Measurements from ENCODE around the gene RDH16.
"Not testable (repeated sequence)": the region's sequence is repeated elsewhere in the genome, so short reads cannot be mapped to it uniquely, and the experiment has no call there.

RDH16 gene

GRCh38 chr12:56968910-56969309 is 11.5 kb upstream of the RDH16 start:
- H3K9ac ChIP-seq (ENCODE audit: low read length); H3K9me3 ChIP-seq (ENCODE audit: control insufficient read depth, insufficient read depth, low read depth, low read length); H3K4me3 ChIP-seq (ENCODE audit: low read depth, low read length); H3K27ac ChIP-seq (ENCODE audit: low read depth, low read length); H3K36me3 ChIP-seq (ENCODE audit: control insufficient read depth, insufficient read depth, low read length); H3K4me1 ChIP-seq (ENCODE audit: control insufficient read depth, insufficient read depth, low read length); H3K27me3 ChIP-seq (ENCODE audit: control insufficient read depth, insufficient read depth, low read length): not testable (repeated sequence)

DNA sequence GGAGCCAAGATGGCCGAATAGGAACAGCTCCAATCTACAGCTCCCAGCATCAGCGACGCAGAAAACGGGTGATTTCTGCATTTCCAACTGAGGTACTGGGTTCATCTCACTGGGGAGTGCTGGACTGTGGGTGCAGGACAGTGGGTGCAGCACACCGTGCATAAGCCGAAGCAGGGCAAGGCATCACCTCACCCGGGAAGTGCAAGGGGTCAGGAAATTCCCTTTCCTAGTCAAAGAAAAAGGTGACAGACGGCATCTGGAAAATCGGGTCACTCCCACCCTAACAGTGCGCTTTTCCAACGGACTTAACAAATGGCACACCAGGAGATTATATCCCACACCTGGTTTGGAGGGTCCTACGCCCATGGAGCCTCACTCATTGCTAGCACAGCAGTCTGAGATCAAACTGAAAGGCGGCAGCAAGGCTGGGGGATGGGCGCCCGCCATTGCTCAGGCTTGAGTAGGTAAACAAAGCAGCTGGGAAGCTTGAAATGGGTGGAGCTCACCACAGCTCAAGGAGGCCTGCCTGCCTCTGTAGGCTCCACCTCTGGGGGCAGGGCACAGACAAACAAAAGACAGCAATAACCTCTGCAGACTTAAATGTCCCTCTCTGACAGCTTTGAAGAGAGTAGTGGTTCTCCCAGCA is 8.7 kb upstream of the RDH16 start:
- H3K9me3 ChIP-seq (ENCODE audit: control insufficient read depth, insufficient read depth, low read depth, low read length): peaks cover 14% of the 10 kb centered on the region
- not testable (repeated sequence) for H3K4me3 ChIP-seq (ENCODE audit: low read depth, low read length); H3K36me3 ChIP-seq (ENCODE audit: control insufficient read depth, insufficient read depth, low read length); H3K4me1 ChIP-seq (ENCODE audit: control insufficient read depth, insufficient read depth, low read length); H3K27ac ChIP-seq (ENCODE audit: low read depth, low read length); H3K27me3 ChIP-seq (ENCODE audit: control insufficient read depth, insufficient read depth, low read length); H3K9ac ChIP-seq (ENCODE audit: low read length)

GRCh38 chr12:56965124-56965523 is 7.7 kb upstream of the RDH16 start:
- H3K27me3 ChIP-seq (ENCODE audit: control insufficient read depth, insufficient read depth, low read length); H3K4me3 ChIP-seq (ENCODE audit: low read depth, low read length); H3K9ac ChIP-seq (ENCODE audit: low read length); H3K27ac ChIP-seq (ENCODE audit: low read depth, low read length); H3K4me1 ChIP-seq (ENCODE audit: control insufficient read depth, insufficient read depth, low read length); H3K36me3 ChIP-seq (ENCODE audit: control insufficient read depth, insufficient read depth, low read length): not testable (repeated sequence)
- H3K9me3 ChIP-seq (ENCODE audit: control insufficient read depth, insufficient read depth, low read depth, low read length): peaks cover 14% of the 10 kb centered on the region

DNA sequence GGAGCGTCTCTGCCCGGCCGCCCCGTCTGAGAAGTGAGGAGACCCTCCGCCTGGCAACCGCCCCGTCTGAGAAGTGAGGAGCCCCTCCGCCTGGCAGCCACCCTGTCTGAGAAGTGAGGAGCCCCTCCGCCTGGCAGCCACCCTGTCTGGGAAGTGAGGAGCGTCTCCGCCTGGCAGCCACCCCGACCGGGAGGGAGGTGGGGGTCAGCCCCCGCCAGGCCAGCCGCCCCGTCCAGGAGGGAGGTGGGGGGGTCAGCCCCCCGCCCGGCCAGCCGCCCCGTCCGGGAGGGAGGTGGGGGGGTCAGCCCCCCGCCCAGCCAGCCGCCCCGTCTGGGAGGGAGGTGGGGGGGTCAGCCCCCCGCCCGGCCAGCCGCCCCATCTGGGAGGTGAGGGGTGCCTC is 6.1 kb upstream of the RDH16 start:
- H3K36me3 ChIP-seq (ENCODE audit: control insufficient read depth, insufficient read depth, low read length); H3K27ac ChIP-seq (ENCODE audit: low read depth, low read length); H3K4me3 ChIP-seq (ENCODE audit: low read depth, low read length); H3K4me1 ChIP-seq (ENCODE audit: control insufficient read depth, insufficient read depth, low read length); H3K9ac ChIP-seq (ENCODE audit: low read length); H3K27me3 ChIP-seq (ENCODE audit: control insufficient read depth, insufficient read depth, low read length): not testable (repeated sequence)
- H3K9me3 ChIP-seq (ENCODE audit: control insufficient read depth, insufficient read depth, low read depth, low read length): peaks cover 19% of the 10 kb centered on the region

DNA sequence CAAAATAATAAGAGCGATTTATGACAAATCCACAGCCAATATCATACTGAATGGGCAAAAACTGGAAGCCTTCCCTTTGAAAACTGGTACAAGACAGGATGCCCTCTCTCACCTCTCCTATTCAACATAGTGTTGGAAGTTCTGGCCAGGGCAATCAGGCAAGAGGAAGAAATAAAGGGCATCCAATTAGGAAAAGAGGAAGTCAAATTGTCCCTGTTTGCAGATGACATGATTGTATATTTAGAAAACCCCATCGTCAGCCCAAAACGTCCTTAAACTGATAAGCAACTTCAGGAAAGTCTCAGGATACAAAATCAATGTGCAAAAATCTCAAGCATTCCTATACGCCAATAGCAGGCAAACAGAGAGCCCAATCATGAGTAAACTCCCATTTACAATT is 4.8 kb upstream of the RDH16 start:
- H3K36me3 ChIP-seq (ENCODE audit: control insufficient read depth, insufficient read depth, low read length); H3K4me1 ChIP-seq (ENCODE audit: control insufficient read depth, insufficient read depth, low read length); H3K27me3 ChIP-seq (ENCODE audit: control insufficient read depth, insufficient read depth, low read length); H3K9ac ChIP-seq (ENCODE audit: low read length); H3K27ac ChIP-seq (ENCODE audit: low read depth, low read length); H3K4me3 ChIP-seq (ENCODE audit: low read depth, low read length): not testable (repeated sequence)
- peaks cover 32% of the 10 kb centered on the region for H3K9me3 ChIP-seq (ENCODE audit: control insufficient read depth, insufficient read depth, low read depth, low read length)

DNA sequence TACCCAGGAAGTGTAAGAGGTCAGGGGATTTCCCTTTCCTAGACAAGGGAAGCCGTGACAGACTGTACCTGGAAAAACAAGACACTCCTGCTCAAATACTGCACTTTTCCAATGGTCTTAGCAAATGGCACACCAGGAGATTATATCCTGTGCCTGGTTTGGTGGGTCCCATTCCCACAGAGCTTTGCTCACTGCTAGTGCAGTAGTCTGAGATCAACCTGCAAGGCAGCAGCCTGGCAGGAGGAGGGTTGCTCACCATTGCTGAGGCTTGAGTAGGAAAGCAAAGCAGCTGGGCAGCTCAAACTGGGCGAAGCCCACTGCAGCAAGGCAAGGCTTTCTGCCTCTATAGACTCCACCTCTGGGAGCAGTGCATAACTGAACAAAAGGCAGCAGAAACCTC is 1.0 kb upstream of the RDH16 start:
- H3K4me3 ChIP-seq (ENCODE audit: low read depth, low read length): no peak overlapping the region
- no peak overlapping the region for H3K27ac ChIP-seq (ENCODE audit: low read depth, low read length)
- peaks cover 29% of the 10 kb centered on the region for H3K9me3 ChIP-seq (ENCODE audit: control insufficient read depth, insufficient read depth, low read depth, low read length)
- no peaks in the 10 kb centered on the region for H3K27me3 ChIP-seq (ENCODE audit: control insufficient read depth, insufficient read depth, low read length)
- H3K4me1 ChIP-seq (ENCODE audit: control insufficient read depth, insufficient read depth, low read length): no peaks in the 10 kb centered on the region
- H3K9ac ChIP-seq (ENCODE audit: low read length): no peak overlapping the region
- H3K36me3 ChIP-seq (ENCODE audit: control insufficient read depth, insufficient read depth, low read length): no peaks in the 10 kb centered on the region

GRCh38 chr12:56955631-56956256 is 1.7 kb downstream of the RDH16 start:
- no peaks in the 10 kb centered on the region for H3K36me3 ChIP-seq (ENCODE audit: control insufficient read depth, insufficient read depth, low read length)
- no peaks in the 10 kb centered on the region for H3K27me3 ChIP-seq (ENCODE audit: control insufficient read depth, insufficient read depth, low read length)
- no peak overlapping the region for H3K4me3 ChIP-seq (ENCODE audit: low read depth, low read length)
- H3K9me3 ChIP-seq (ENCODE audit: control insufficient read depth, insufficient read depth, low read depth, low read length): peaks cover 27% of the 10 kb centered on the region
- no peak overlapping the region for H3K9ac ChIP-seq (ENCODE audit: low read length)
- H3K4me1 ChIP-seq (ENCODE audit: control insufficient read depth, insufficient read depth, low read length): no peaks in the 10 kb centered on the region
- no peak overlapping the region for H3K27ac ChIP-seq (ENCODE audit: low read depth, low read length)

- Histone ChIP-seq H3K4me1 (ENCODE audit: control insufficient read depth, insufficient read depth, low read length) (no peaks in the 10 kb centered on the region), H3K27me3 (ENCODE audit: control insufficient read depth, insufficient read depth, low read length) (no peaks in the 10 kb centered on the region), H3K4me3 (ENCODE audit: low read depth, low read length) (no peak overlapping the region), H3K36me3 (ENCODE audit: control insufficient read depth, insufficient read depth, low read length) (no peaks in the 10 kb centered on the region), H3K9me3 (ENCODE audit: control insufficient read depth, insufficient read depth, low read depth, low read length) (peaks cover 27% of the 10 kb centered on the region), H3K27ac (ENCODE audit: low read depth, low read length) (no peak overlapping the region), H3K9ac (ENCODE audit: low read length) (no peak overlapping the region)
Measured at GRCh38 chr12:56954958-56955355, 2.5 kb downstream of the RDH16 start.

DNA sequence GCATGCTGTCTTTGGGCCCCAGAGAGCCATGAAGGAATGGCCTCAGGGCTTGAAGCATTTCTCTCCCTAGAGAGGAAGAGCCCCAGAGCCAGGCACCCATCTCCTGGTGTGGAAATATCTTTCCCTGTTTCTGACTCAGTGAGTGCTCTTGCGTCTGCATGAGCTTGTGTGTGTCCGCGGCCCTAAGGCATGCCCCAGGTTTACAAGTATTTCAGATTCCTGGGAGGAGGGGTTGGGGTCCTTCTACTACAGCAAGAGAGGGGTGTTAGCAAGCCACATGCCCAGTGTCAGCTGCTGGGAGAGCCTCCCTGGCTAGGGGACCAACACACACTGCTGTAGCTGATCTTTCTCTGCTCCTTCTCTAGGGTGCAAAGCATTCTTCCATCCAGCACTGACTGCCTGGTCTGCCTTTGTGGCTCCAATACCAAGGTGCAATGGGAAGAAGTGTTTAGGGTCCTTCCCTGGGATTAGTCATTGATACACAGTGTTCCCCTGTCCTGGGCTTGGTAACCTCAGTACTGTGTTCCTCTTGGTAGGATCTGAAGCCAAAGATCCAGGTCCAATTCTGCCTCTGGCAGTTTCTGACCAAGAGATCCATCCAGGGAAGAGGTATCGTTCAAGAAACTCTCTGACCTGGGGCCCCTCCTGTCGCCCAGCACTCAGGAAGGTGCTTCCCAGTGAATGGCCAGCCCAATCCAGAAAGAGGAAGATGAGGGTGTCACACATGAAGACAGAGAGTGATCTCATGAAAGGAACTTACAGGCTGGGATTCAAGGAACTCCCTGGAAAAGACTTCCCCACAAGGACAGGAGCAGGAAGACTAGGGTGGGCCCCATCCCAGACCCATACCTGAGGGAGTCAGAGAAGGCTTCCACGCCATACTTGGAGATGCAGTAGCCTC is 3.1 kb downstream of the RDH16 start:
- H3K27ac ChIP-seq (ENCODE audit: low read depth, low read length): no peak overlapping the region
- no peaks in the 10 kb centered on the region for H3K4me1 ChIP-seq (ENCODE audit: control insufficient read depth, insufficient read depth, low read length)
- H3K36me3 ChIP-seq (ENCODE audit: control insufficient read depth, insufficient read depth, low read length): no peaks in the 10 kb centered on the region
- H3K9ac ChIP-seq (ENCODE audit: low read length): no peak overlapping the region
- peaks cover 26% of the 10 kb centered on the region for H3K9me3 ChIP-seq (ENCODE audit: control insufficient read depth, insufficient read depth, low read depth, low read length)
- H3K27me3 ChIP-seq (ENCODE audit: control insufficient read depth, insufficient read depth, low read length): no peaks in the 10 kb centered on the region
- H3K4me3 ChIP-seq (ENCODE audit: low read depth, low read length): no peak overlapping the region

DNA sequence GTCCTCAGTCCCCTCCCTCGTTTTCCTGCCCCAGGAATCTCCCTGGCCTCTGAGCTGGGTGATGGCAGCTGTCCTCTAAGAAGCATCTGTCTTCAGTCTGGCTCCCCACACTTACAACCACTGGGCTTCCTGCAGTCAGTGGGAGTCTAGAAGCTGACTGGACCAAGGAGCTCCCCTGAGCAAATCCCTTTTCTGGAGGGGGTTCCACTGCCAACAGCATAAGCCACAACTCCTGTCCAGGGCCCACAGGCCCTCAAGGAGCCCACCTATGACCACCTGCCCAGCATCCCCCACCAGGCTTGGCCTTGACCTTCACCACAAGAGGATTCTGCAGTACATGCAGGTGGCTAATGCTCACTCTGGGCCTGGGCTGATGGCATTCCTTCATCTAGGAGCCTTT is 4.1 kb downstream of the RDH16 start:
- H3K9me3 ChIP-seq (ENCODE audit: control insufficient read depth, insufficient read depth, low read depth, low read length): peaks cover 19% of the 10 kb centered on the region
- H3K36me3 ChIP-seq (ENCODE audit: control insufficient read depth, insufficient read depth, low read length): no peaks in the 10 kb centered on the region
- no peaks in the 10 kb centered on the region for H3K4me1 ChIP-seq (ENCODE audit: control insufficient read depth, insufficient read depth, low read length)
- H3K27ac ChIP-seq (ENCODE audit: low read depth, low read length): no peak overlapping the region
- H3K9ac ChIP-seq (ENCODE audit: low read length): no peak overlapping the region
- H3K4me3 ChIP-seq (ENCODE audit: low read depth, low read length): no peak overlapping the region
- H3K27me3 ChIP-seq (ENCODE audit: control insufficient read depth, insufficient read depth, low read length): no peaks in the 10 kb centered on the region
